ENCODE measurements around the gene ARHGAP40.
A peak's percentile ranks its signal among the peaks of the same experiment; 100 is the strongest.

The ARHGAP40 gene

DNA sequence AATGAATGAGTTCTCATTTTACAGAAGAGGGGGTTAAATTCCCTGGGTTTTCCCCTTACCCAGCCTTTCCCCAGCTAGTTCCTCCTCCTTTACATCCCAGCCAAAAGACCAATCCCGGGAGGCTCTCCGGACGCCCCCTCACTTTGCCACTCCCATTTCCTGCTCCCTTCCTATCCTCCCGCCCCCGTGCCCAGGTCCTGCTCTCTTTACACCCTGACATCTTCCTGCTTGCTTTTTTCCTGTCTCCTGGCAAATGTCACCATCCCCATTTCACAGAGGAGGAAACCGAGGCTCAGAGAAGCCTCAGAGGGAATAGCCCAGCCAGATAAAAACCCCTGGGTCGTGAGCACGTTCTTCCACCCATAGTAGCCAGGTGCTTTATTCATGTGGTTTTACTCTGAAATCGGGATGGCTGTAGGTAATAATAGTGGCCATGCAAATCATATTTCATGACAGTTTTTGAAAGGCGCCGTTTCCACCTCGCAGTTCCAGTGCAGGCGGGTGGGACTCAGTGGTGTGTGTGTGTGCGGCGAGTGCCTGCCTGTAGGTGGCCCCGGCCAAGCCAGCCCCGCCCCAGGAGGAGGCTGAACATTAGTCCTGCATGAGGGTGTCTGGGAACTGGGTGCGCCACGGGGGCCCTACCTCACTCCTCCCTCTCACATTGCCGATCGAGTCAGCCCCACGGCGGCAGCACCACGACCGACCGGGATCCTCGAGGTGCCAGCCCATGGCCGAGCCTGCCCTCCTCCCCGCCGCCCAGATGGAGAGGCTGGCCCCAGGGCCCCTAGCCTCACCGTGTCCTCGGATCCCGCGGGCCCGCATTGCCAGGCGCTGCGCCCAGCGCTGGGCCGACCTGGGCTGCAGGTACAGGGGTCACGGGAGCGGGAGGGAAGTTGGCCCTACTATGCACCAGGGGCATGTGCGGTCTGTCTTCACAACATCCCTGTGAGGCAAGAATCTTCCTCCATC, at the start of gene ARHGAP40:
Gene ARHGAP40, plus strand, starts transcription at position 594 of the 969 bp plus-strand sequence.
- H3K4me3 ChIP-seq (ENCODE audit: low read length), result peak within 1 kb of the TSS; percentile 32
- DNase-seq (ENCODE audit: low read depth), result no peak
- TF ChIP-seq CTCF (conservative IDR thresholded peaks at IDR 0.05; ENCODE audit: low read depth, low read length), result peak; percentile 45

GRCh38 chr20:38554986-38555385, 46.6 kb upstream of the ARHGAP40 start:
- TF ChIP-seq CTCF (conservative IDR thresholded peaks at IDR 0.05; ENCODE audit: low read depth, low read length), result no peak
- no peak for DNase-seq (ENCODE audit: low read depth)
- H3K4me3 ChIP-seq (ENCODE audit: low read length), result no peak overlapping the region

- no peak for DNase-seq (ENCODE audit: low read depth)
- no peak overlapping the region for H3K4me3 ChIP-seq (ENCODE audit: low read length)
- TF ChIP-seq CTCF (conservative IDR thresholded peaks at IDR 0.05; ENCODE audit: low read depth, low read length), result no peak
Observed at GRCh38 chr20:38555395-38555794, 46.2 kb upstream of the ARHGAP40 start.

- no peak for DNase-seq (ENCODE audit: low read depth)
- TF ChIP-seq CTCF (conservative IDR thresholded peaks at IDR 0.05; ENCODE audit: low read depth, low read length), result no peak
Observed at GRCh38 chr20:38557174-38557573, 44.4 kb upstream of the ARHGAP40 start.

GRCh38 chr20:38558596-38559360, 42.8 kb upstream of the ARHGAP40 start:
- no peak for TF ChIP-seq CTCF (conservative IDR thresholded peaks at IDR 0.05; ENCODE audit: low read depth, low read length)
- DNase-seq (ENCODE audit: low read depth), result no peak
- H3K4me3 ChIP-seq (ENCODE audit: low read length), result no peak overlapping the region

More at GRCh38 chr20:38557174-38557573, 44.4 kb upstream of the ARHGAP40 start:
- no peak overlapping the region for H3K4me3 ChIP-seq (ENCODE audit: low read length)

DNA sequence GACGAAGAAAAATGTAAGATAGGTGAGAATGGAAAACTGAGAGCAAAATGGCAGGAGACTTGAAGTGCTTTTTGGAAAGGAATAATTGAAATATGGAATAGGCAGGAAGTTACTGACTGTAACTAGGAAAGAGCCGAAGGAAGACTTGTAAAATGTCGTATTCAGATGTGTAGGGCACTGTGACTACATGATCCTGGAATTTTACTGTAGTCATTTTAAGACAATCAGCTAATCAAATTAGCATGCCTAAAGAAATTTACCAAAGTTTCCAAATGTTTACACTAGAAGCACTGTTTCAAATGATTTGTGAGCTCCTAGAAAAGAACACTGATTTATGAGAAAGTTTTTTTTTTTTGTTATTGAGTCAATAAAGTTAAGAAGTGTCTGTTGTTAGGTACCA, 41.8 kb upstream of the ARHGAP40 start:
- DNase-seq (ENCODE audit: low read depth), result no peak
- no peak overlapping the region for H3K4me3 ChIP-seq (ENCODE audit: low read length)
- TF ChIP-seq CTCF (conservative IDR thresholded peaks at IDR 0.05; ENCODE audit: low read depth, low read length), result no peak

Data from retinal pigment epithelial cell (primary cell).